Left ventricle myocardium inferior (tissue), 1 donor: ENCODE measurements around the gene EEF1A2. TPM values are rescaled to one million over a fixed set of nuclear protein-coding genes. Genes with fewer than 3 reads are reported as not detected.

Experiments used
- DNase-seq: peaks from one replicate; pipeline ENCODE4 v3.0.0-alpha.2; 2020
- H3K27ac ChIP-seq: fragments of 200-600 bp; replicated peaks from 2 replicates; pipeline ENCODE4 v1.8.0; 2021
- H3K27me3 ChIP-seq: fragments of 200-600 bp; 2 replicates; pipeline ENCODE4 v1.8.0; 2021; ENCODE audit warnings: low read depth
- H3K36me3 ChIP-seq: fragments of 200-600 bp; 2 replicates; pipeline ENCODE4 v1.8.0; 2021
- H3K4me1 ChIP-seq: fragments of 200-600 bp; 2 replicates; pipeline ENCODE4 v1.8.0; 2021
- H3K4me3 ChIP-seq: fragments of 200-600 bp; 2 replicates; pipeline ENCODE4 v1.8.0; 2021; ENCODE audit warnings: mild to moderate bottlenecking, moderate library complexity
- H3K9me3 ChIP-seq: fragments of 200-600 bp; replicated peaks from 2 replicates; pipeline ENCODE4 v1.8.0; 2021
- CTCF ChIP-seq: fragments of 200-600 bp; IDR thresholded peaks from 2 replicates; pipeline ENCODE4 v1.8.0; 2021; ENCODE audit warnings: antibody characterized with exemption, mild to moderate bottlenecking, borderline replicate concordance
- intact Hi-C: fragments of 100-400 bp; cut with micrococcal nuclease; formaldehyde crosslinking; loops from one replicate; pipeline ENCODE4 v1.11.0; 2022
- total RNA-seq: library from RNA; stranded (reverse); fragmentation: NEBNext Ultra II Directional; extraction: Animal tissue kit (Norgen Biotek cat#: 25700); gene quantifications from one replicate; pipeline ENCODE4 v1.2.1, GENCODE V29; 2021
- donor health status: DM: no; HTN: yes; CAD: no; lungs with severe emphysema.

The EEF1A2 gene
- total RNA-seq, 1 donor from 2014 or later, result 1,286 TPM

- TF ChIP-seq CTCF, result no peak
- no peak for DNase-seq
- Histone ChIP-seq H3K4me3 (peak overlapping the region; percentile 77), H3K4me1 (peaks cover 64% of the 10 kb centered on the region), H3K36me3 (peaks cover 6% of the 10 kb centered on the region), H3K9me3 (peaks cover 14% of the 10 kb centered on the region), H3K27ac (peak overlapping the region; percentile 94), H3K27me3 (peaks cover 82% of the 10 kb centered on the region)
- intact Hi-C loops, result no loop called here
Measured at GRCh38 chr20:63500151-63500901, 1.4 kb upstream of the EEF1A2 start.

- Histone ChIP-seq H3K4me3 (peak overlapping the region; percentile 77), H3K36me3 (peaks cover 15% of the 10 kb centered on the region), H3K9me3 (peaks cover 5% of the 10 kb centered on the region), H3K27me3 (peaks cover 83% of the 10 kb centered on the region), H3K4me1 (peaks cover 73% of the 10 kb centered on the region), H3K27ac (peak overlapping the region; percentile 94)
- DNase-seq, result no peak
- no peak for TF ChIP-seq CTCF
- intact Hi-C loops, result no loop called here
Measured at GRCh38 chr20:63499338-63499969, 571 bp upstream of the EEF1A2 start.

DNA sequence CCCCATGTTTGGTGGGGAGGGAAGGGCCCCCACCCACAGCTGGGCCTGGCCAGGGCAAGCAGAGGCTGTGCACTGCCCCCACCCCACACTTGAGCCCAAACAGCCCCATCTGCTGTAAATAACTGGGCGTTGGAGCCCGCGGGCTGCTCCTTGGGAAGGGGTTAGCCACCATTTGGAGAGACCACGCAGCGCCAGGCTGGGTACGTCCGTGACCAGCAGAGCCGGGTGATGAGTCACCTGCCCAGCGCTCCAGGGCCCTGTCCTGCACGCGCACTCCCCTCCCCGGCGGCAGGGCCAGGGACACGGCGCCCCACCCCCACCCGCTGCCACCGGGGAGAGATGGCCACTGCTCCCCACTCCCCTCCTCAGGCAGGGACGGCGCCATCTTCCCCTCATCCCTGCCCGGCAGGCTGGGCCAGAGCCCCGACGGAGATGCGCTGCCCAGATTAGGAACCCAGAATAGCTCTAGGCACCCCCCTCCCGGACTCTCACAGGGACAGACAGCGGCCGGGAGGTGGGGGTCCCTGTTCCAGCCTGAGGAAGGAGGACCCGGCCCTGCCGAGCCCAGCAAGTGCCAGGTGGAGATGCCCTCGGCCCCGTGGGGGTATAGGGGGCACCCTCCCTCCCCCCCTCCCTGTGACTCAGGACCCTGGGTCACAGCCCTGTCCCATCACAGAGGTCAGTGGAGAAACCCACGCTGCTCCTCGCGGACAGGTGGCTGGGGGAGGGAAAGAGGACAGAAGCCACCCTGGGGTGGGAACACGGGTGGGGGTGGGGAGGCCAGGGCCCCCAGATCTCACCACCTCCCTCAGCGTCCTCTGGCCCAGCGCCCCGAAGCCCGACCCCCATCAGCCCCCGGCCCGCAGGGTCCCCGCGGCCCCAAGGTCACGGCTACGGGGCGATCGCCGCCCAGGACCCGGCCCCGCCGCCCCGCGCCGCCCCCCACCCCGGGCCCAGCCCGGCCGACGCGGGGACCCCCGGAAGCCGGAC is 642 bp downstream of the EEF1A2 start:
- peak; percentile 68 for DNase-seq
- Histone ChIP-seq H3K27ac (peak overlapping the region; percentile 94), H3K4me1 (peaks cover 75% of the 10 kb centered on the region), H3K4me3 (peak overlapping the region; percentile 77), H3K27me3 (peaks cover 82% of the 10 kb centered on the region), H3K36me3 (peaks cover 26% of the 10 kb centered on the region), H3K9me3 (no peaks in the 10 kb centered on the region)
- intact Hi-C loops, result no loop called here
- no peak for TF ChIP-seq CTCF

DNA sequence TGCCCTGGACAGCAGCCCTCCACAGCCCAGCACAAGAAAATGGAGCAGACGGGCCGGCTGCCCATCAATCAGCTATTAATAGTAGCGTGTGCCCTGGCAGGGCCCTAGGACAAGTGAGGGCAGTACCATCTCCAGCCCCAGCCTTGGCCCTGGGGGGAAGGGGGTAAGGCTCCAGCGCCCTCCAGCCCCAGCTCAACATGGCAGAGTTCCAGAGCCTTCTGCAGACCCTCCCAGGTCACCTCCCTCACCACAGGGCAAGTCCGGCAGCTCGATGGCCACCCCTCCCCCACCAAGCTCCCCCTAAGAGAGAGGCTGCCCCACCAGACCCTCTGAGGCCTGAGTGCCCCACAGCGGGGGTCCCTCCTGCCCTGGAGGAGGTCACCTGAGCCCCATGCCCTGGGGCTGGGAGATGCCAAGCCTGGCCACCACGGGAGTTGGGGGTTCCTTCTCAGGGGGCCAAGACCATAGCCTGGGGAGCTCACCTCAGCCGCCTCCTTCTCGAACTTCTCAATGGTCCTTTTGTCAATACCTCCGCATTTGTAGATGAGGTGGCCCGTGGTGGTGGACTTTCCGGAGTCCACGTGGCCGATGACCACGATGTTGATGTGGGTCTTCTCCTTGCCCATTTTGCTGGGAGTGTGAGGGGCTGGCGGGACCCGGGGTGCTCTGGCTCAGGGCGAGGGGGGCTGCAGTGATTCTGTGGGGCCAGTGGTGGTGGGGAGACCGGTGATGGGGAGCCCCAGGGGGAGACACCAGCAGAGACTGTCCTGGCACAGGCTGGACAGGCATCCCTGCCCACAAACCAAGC is 1.5 kb downstream of the EEF1A2 start:
- H3K4me3 ChIP-seq, result peak overlapping the region; percentile 77

More for the DNA sequence above, 1.5 kb downstream of the EEF1A2 start:
- Histone ChIP-seq H3K9me3 (no peaks in the 10 kb centered on the region), H3K27ac (peak overlapping the region; percentile 94), H3K27me3 (peaks cover 75% of the 10 kb centered on the region), H3K36me3 (peaks cover 30% of the 10 kb centered on the region), H3K4me1 (peaks cover 69% of the 10 kb centered on the region)
- TF ChIP-seq CTCF, result no peak
- intact Hi-C loops, result no loop called here
- peak; percentile 58 for DNase-seq
